Liver (tissue), 9 donors: Measurements from ENCODE around the gene CACNG8. TPM values are rescaled to one million over a fixed set of nuclear protein-coding genes. Genes with fewer than 3 reads are reported as not detected.

Source experiments
- DNase-seq: peaks from one replicate; pipeline ENCODE4 v3.0.0-alpha.2; 2017; ENCODE audit warnings: low spot score
- H3K27ac ChIP-seq, 2 donors: one replicate each; pipeline ENCODE4 v1.7.0; 2013; ENCODE audit warnings: inconsistent platforms in 2 of 2, low read length in 2 of 2, control low read depth in 1 of 2, low read depth in 1 of 2, mild to moderate bottlenecking in 1 of 2
- H3K27me3 ChIP-seq, 4 donors: one replicate each; pipeline versions ENCODE4 v1.6.1 to v1.7.0; 2013; ENCODE audit warnings: low read length in 3 of 4, inconsistent platforms in 1 of 4, mild to moderate bottlenecking in 1 of 4, moderate library complexity in 1 of 4; ENCODE audit not compliant: control insufficient read depth in 4 of 4, insufficient read depth in 4 of 4
- H3K36me3 ChIP-seq, 4 donors: one replicate each; pipeline versions ENCODE4 v1.6.1 to v1.7.0; 2013; ENCODE audit warnings: low read length in 3 of 4, mild to moderate bottlenecking in 3 of 4, low read depth in 1 of 4, moderate library complexity in 1 of 4; ENCODE audit not compliant: control insufficient read depth in 4 of 4, insufficient read depth in 3 of 4
- H3K4me1 ChIP-seq, 4 donors: one replicate each; pipeline versions ENCODE4 v1.6.1 to v1.7.0; 2013; ENCODE audit warnings: low read length in 3 of 4, mild to moderate bottlenecking in 3 of 4, moderate library complexity in 1 of 4; ENCODE audit not compliant: control insufficient read depth in 4 of 4, insufficient read depth in 4 of 4
- H3K4me3 ChIP-seq, 3 donors: one replicate each; pipeline versions ENCODE4 v1.6.1 to v1.7.0; 2013; ENCODE audit warnings: low read length in 3 of 3, control low read depth in 1 of 3, low read depth in 1 of 3, mild to moderate bottlenecking in 1 of 3
- H3K9ac ChIP-seq, 2 donors: one replicate each; pipeline ENCODE4 v1.7.0; 2013; ENCODE audit warnings: low read length in 2 of 2, mild to moderate bottlenecking in 2 of 2, moderate library complexity in 2 of 2, control low read depth in 1 of 2, low read depth in 1 of 2
- H3K9me3 ChIP-seq, 4 donors: one replicate each; pipeline versions ENCODE4 v1.6.1 to v1.7.0; 2013; ENCODE audit warnings: low read length in 3 of 4; ENCODE audit not compliant: control insufficient read depth in 4 of 4
- FOXA1 ChIP-seq: IDR thresholded peaks from 2 replicates; pipeline ENCODE4 v1.6.1; 2016; ENCODE audit warnings: antibody characterized with exemption
- FOXA2 ChIP-seq: IDR thresholded peaks from 2 replicates; pipeline ENCODE4 v1.6.1; 2016; ENCODE audit warnings: antibody characterized with exemption
- GABPA ChIP-seq, 2 donors: IDR thresholded peaks in 1 of 2; conservative IDR thresholded peaks in 1 of 2; 2 replicates each; pipeline ENCODE4 v1.6.1; 2016; ENCODE audit warnings: antibody characterized with exemption in 2 of 2, mild to moderate bottlenecking in 1 of 2, moderate library complexity in 1 of 2
- HNF4A ChIP-seq, 2 donors: conservative IDR thresholded peaks; 2 replicates each; pipeline ENCODE4 v1.6.1; 2016; ENCODE audit warnings: antibody characterized with exemption in 2 of 2, mild to moderate bottlenecking in 2 of 2
- JUND ChIP-seq, 2 donors: IDR thresholded peaks; 2 replicates each; pipeline ENCODE4 v1.6.1; 2016; ENCODE audit warnings: antibody characterized with exemption in 2 of 2
- NR2F2 ChIP-seq: IDR thresholded peaks from 2 replicates; pipeline ENCODE4 v1.6.1; 2016; ENCODE audit warnings: antibody characterized with exemption
- RAD21 ChIP-seq, 2 donors: IDR thresholded peaks; 2 replicates each; pipeline ENCODE4 v1.6.1; 2016; ENCODE audit warnings: antibody characterized with exemption in 2 of 2, mild to moderate bottlenecking in 2 of 2
- SP1 ChIP-seq: IDR thresholded peaks from 2 replicates; pipeline ENCODE4 v1.6.1; 2018; ENCODE audit warnings: antibody characterized with exemption, mild to moderate bottlenecking
- TAF1 ChIP-seq: conservative IDR thresholded peaks from 2 replicates; pipeline ENCODE4 v1.6.1; 2016; ENCODE audit warnings: antibody characterized with exemption, mild to moderate bottlenecking
- YY1 ChIP-seq: IDR thresholded peaks from 2 replicates; pipeline ENCODE4 v1.6.1; 2016; ENCODE audit warnings: antibody characterized with exemption, mild to moderate bottlenecking
- WGBS: extraction: QIAGEN DNeasy Blood & Tissue Kit; methylation state at CpG from one replicate; pipeline ENCODE4 v1.1.7; 2013; 5-methylcytosine and 5-hydroxymethylcytosine counted together
- polyA plus RNA-seq, 2 donors: library from polyadenylated mRNA; stranded (reverse) in 1 of 2; unstranded in 1 of 2; fragments of 200-250 nt in 1 of 2; fragments of >200 nt in 1 of 2; fragmentation: Nextera tagmentation in 1 of 2; extraction: Ambion mirVana in 1 of 2; gene quantifications; one replicate each; pipeline versions ENCODE4 v1.2.1 to v1.2.3, GENCODE V29; 2013 to 2015
- total RNA-seq, 2 donors: library from RNA; depleted of rRNA; stranded (reverse); fragments of >200 nt; gene quantifications; one replicate each; pipeline ENCODE4 v1.2.3, GENCODE V29; 2014
- TF ChIP-seq, protein P1 (sequence below): IDR thresholded peaks from 2 replicates; pipeline ENCODE4 v1.6.1; 2016; ENCODE audit warnings: antibody characterized with exemption, mild to moderate bottlenecking
- TF ChIP-seq, protein P2 (sequence below): IDR thresholded peaks from 2 replicates; pipeline ENCODE4 v1.6.1; 2016; ENCODE audit warnings: antibody characterized with exemption
- TF ChIP-seq, protein P3 (sequence below): fragments of 150-350 bp; IDR thresholded peaks from 2 replicates; pipeline ENCODE4 v1.5.1; 2017; ENCODE audit warnings: improper control_type of control experiment, low read depth, low read length; ENCODE audit not compliant: missing input control
- donor health status: healthy.
- donor health status: healthy.
- donor health status: healthy.
- donor health status: healthy.
- donor health status: healthy.

CACNG8 gene
- total and polyA plus RNA-seq, 4 donors: under 0.01 TPM; not detected in 3

DNA sequence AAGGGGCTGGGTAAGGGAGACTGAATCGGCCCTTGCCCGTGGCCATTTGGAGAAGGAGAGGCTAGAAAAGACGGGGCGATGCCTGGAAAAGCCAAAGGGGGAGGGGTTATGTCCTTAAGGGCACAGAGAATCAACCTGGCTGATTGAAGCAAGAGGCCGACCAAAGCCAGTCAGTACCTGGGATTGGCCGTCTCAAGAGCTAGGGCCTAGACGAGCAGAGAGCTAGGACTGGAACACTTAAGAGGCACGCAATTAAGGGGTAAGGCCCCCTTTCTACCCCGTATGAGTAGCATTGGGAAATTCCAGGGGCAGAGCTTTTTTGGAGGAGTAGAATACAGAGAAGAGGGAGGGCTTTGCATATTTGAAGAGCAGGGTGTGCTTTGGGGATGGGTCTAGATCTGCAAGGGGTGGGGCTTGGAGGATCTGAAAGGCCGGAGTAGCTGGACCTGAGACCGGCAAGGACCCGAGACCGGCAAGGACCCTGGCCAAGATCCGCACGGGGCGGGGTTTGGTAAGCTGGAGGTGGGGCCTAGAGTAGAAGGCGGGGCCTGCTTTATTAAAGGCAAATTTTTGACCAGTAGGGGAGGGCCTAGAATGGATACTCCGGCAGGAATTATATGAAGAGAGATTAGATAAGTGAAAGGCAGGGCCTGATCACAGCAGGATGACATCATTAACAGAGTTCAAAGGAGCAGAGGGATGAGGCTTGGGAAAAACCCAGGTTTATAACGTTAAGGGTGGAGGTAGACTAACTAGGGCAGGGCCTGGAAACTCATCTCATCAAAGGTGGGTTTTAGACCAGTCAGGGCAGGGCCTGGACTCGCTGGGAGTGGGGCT is 18.0 kb downstream of the CACNG8 start:
- H3K9ac ChIP-seq: no peak overlapping the region
- WGBS: 21% methylated on average over 20 of the region's 20 CpGs

DNA sequence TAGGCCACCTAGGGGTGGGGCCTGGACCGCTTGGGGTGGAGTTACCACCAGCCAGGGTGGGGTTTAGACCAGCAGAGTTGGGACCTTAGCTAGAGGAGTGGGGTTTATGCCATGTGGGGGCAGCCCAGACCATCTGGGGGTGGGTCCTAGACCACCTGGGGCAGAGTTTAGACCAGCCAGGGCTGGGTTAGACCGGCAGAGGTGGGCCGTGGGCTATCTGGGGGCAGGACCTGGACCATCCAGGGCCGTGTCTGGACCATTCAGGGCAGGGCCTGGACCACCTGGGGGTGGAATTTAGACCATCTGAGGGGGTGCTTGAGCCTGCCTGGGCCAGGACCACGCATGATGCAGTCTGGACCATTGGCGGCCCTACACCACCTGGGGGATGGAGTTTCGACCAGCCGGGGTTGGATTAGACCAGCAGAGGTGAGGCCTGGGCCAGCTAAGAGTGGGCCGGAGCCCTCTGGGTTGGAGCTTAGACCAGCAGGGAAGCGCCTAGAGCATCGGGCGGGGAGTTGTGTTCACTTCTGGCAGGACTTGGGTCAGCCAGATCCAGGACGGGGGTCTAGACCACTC is 18.7 kb downstream of the CACNG8 start:
- no peak overlapping the region for H3K9ac ChIP-seq
- TF ChIP-seq FOXA2 (no peak), SP1 (no peak), GABPA (IDR thresholded peaks at IDR 0.05 in 1 of 2, conservative IDR thresholded peaks at IDR 0.05 in 1 of 2) (no peak), NR2F2 (no peak), TAF1 (no peak), FOXA1 (no peak)
- TF ChIP-seq, protein P1, sequence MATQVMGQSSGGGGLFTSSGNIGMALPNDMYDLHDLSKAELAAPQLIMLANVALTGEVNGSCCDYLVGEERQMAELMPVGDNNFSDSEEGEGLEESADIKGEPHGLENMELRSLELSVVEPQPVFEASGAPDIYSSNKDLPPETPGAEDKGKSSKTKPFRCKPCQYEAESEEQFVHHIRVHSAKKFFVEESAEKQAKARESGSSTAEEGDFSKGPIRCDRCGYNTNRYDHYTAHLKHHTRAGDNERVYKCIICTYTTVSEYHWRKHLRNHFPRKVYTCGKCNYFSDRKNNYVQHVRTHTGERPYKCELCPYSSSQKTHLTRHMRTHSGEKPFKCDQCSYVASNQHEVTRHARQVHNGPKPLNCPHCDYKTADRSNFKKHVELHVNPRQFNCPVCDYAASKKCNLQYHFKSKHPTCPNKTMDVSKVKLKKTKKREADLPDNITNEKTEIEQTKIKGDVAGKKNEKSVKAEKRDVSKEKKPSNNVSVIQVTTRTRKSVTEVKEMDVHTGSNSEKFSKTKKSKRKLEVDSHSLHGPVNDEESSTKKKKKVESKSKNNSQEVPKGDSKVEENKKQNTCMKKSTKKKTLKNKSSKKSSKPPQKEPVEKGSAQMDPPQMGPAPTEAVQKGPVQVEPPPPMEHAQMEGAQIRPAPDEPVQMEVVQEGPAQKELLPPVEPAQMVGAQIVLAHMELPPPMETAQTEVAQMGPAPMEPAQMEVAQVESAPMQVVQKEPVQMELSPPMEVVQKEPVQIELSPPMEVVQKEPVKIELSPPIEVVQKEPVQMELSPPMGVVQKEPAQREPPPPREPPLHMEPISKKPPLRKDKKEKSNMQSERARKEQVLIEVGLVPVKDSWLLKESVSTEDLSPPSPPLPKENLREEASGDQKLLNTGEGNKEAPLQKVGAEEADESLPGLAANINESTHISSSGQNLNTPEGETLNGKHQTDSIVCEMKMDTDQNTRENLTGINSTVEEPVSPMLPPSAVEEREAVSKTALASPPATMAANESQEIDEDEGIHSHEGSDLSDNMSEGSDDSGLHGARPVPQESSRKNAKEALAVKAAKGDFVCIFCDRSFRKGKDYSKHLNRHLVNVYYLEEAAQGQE: no peak
- TF ChIP-seq, protein P2, sequence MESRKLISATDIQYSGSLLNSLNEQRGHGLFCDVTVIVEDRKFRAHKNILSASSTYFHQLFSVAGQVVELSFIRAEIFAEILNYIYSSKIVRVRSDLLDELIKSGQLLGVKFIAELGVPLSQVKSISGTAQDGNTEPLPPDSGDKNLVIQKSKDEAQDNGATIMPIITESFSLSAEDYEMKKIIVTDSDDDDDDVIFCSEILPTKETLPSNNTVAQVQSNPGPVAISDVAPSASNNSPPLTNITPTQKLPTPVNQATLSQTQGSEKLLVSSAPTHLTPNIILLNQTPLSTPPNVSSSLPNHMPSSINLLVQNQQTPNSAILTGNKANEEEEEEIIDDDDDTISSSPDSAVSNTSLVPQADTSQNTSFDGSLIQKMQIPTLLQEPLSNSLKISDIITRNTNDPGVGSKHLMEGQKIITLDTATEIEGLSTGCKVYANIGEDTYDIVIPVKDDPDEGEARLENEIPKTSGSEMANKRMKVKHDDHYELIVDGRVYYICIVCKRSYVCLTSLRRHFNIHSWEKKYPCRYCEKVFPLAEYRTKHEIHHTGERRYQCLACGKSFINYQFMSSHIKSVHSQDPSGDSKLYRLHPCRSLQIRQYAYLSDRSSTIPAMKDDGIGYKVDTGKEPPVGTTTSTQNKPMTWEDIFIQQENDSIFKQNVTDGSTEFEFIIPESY: no peak
- TF ChIP-seq, protein P3, sequence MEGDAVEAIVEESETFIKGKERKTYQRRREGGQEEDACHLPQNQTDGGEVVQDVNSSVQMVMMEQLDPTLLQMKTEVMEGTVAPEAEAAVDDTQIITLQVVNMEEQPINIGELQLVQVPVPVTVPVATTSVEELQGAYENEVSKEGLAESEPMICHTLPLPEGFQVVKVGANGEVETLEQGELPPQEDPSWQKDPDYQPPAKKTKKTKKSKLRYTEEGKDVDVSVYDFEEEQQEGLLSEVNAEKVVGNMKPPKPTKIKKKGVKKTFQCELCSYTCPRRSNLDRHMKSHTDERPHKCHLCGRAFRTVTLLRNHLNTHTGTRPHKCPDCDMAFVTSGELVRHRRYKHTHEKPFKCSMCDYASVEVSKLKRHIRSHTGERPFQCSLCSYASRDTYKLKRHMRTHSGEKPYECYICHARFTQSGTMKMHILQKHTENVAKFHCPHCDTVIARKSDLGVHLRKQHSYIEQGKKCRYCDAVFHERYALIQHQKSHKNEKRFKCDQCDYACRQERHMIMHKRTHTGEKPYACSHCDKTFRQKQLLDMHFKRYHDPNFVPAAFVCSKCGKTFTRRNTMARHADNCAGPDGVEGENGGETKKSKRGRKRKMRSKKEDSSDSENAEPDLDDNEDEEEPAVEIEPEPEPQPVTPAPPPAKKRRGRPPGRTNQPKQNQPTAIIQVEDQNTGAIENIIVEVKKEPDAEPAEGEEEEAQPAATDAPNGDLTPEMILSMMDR: no peak

More for the DNA sequence above, 18.0 kb downstream of the CACNG8 start:
- peaks cover 4 to 15% (median 11%) of the 10 kb centered on the region in 4 donors for H3K27me3 ChIP-seq
- H3K9me3 ChIP-seq: peaks cover 0 to 3% (median 1%) of the 10 kb centered on the region in 4 donors
- H3K4me1 ChIP-seq: peaks cover 4 to 10% (median 5%) of the 10 kb centered on the region in 4 donors
- H3K36me3 ChIP-seq: no peaks in the 10 kb centered on the region
- no peak overlapping the region for H3K27ac ChIP-seq
- H3K4me3 ChIP-seq: no peak overlapping the region
- TF ChIP-seq SP1: no peak
- TF ChIP-seq YY1: no peak
- TF ChIP-seq, protein P1: no peak
- TF ChIP-seq RAD21 (IDR thresholded peaks at IDR 0.05): no peak
- no peak for TF ChIP-seq HNF4A (conservative IDR thresholded peaks at IDR 0.05)
- no peak for TF ChIP-seq FOXA1
- TF ChIP-seq TAF1: no peak
- TF ChIP-seq JUND (IDR thresholded peaks at IDR 0.05): no peak
- TF ChIP-seq, protein P3: no peak
- no peak for DNase-seq

More for the DNA sequence above, 18.7 kb downstream of the CACNG8 start:
- DNase-seq: no peak
- Histone ChIP-seq H3K4me1 (peaks cover 4 to 10% (median 5%) of the 10 kb centered on the region in 4 donors), H3K9me3 (peaks cover 0 to 3% (median 1%) of the 10 kb centered on the region in 4 donors), H3K27me3 (peaks cover 4 to 15% (median 11%) of the 10 kb centered on the region in 4 donors), H3K36me3 (no peaks in the 10 kb centered on the region), H3K4me3 (no peak overlapping the region), H3K27ac (no peak overlapping the region)
- WGBS: 59% methylated on average over 13 of the region's 13 CpGs
